HepG2 (cell line): Measurements from ENCODE around the gene NINL. TPM values are rescaled to one million over a fixed set of nuclear protein-coding genes. Genes with fewer than 3 reads are reported as not detected.
A peak's percentile ranks its signal among the peaks of the same experiment; 100 is the strongest.

Experiments used
- ARID5B ChIP-seq: IDR thresholded peaks from 2 replicates; pipeline ENCODE4 v1.4.0; 2020; ENCODE audit warnings: mild to moderate bottlenecking, missing genetic modification reagents
- IKZF5 ChIP-seq: IDR thresholded peaks from 2 replicates; pipeline ENCODE4 v1.6.1; 2018; ENCODE audit warnings: missing genetic modification reagents, mild to moderate bottlenecking, missing compliant biosample characterization
- MXD4 ChIP-seq: IDR thresholded peaks from 2 replicates; pipeline ENCODE4 v1.6.1; 2016; ENCODE audit warnings: mild to moderate bottlenecking, missing biosample characterization, missing genetic modification reagents
- NBN ChIP-seq: fragments of 450-650 bp; conservative IDR thresholded peaks from 2 replicates; pipeline ENCODE4 v1.6.1; 2017
- PHF21A ChIP-seq: sonication (generic); formaldehyde crosslinking; IDR thresholded peaks from 2 replicates; pipeline ENCODE4 v1.5.0; 2020; ENCODE audit warnings: mild to moderate bottlenecking, missing genetic modification reagents
- SMC3 ChIP-seq: IDR thresholded peaks from 2 replicates; pipeline ENCODE4 v1.6.1; 2011; ENCODE audit warnings: low read length, improper control_type of control experiment
- ZBTB37 ChIP-seq: sonication (generic); formaldehyde crosslinking; IDR thresholded peaks from 2 replicates; pipeline ENCODE4 v1.4.0; 2020; ENCODE audit warnings: mild to moderate bottlenecking, missing genetic modification reagents
- ZBTB46 ChIP-seq: sonication (generic); formaldehyde crosslinking; IDR thresholded peaks from 2 replicates; pipeline ENCODE4 v1.4.0; 2020; ENCODE audit warnings: mild to moderate bottlenecking, missing genetic modification reagents, borderline replicate concordance
- ZFP37 ChIP-seq: sonication (generic); formaldehyde crosslinking; IDR thresholded peaks from 2 replicates; pipeline ENCODE4 v1.4.0; 2020; ENCODE audit warnings: missing genetic modification reagents, borderline replicate concordance
- ZFP82 ChIP-seq: sonication (generic); formaldehyde crosslinking; IDR thresholded peaks from 2 replicates; pipeline ENCODE4 v1.5.1; 2020; ENCODE audit warnings: mild to moderate bottlenecking, missing genetic modification reagents, borderline replicate concordance
- ZNF296 ChIP-seq: sonication (generic); formaldehyde crosslinking; conservative IDR thresholded peaks from 2 replicates; pipeline ENCODE4 v1.5.0; 2020; ENCODE audit warnings: mild to moderate bottlenecking, missing genetic modification reagents
- ZNF407 ChIP-seq: sonication (generic); formaldehyde crosslinking; IDR thresholded peaks from one replicate; pipeline ENCODE4 v1.5.1; 2020; ENCODE audit warnings: mild to moderate bottlenecking, missing genetic modification reagents; ENCODE audit errors: not compliant biosample characterization
- polyA plus RNA-seq, 8 experiments: library from polyadenylated mRNA; depleted of rRNA in 3 of 8; stranded (reverse) in 7 of 8; unstranded in 1 of 8; fragments of >200 nt; fragmentation: Illumina TruSeq in 4 of 8; extraction: Trizol in 4 of 8; gene quantifications; 2 replicates each; pipeline versions ENCODE4 v1.2.1 to v1.2.3, GENCODE V29; 2011 to 2016; ENCODE audit warnings: low read depth in 4 of 8, missing spikeins in 1 of 8, mixed read lengths in 1 of 8; ENCODE audit not compliant: insufficient read depth in 1 of 8
- total RNA-seq, 5 experiments: library from RNA; depleted of rRNA; stranded (reverse); fragments of >200 nt; fragmentation: Illumina TruSeq; extraction: Trizol; gene quantifications; 2 replicates each; pipeline ENCODE4 v1.2.3, GENCODE V29; 2016; ENCODE audit warnings: low read depth in 1 of 5

The NINL gene
- total and polyA plus RNA-seq, 2 of the 13 experiments (the other 11 are each of a cell fraction or from before 2014, with no cell fraction given): 32.3 to 34.3 TPM

- TF ChIP-seq ZNF407 (no peak), ZBTB46 (CRISPR knock-in tag) (no peak; the same call in 1 of the 2 replicates), ZFP82 (CRISPR knock-in tag) (no peak), ZNF296 (CRISPR knock-in tag) (peak; percentile 70; the same call in 1 of the 2 replicates), NBN (no peak), ZBTB37 (CRISPR knock-in tag) (no peak), MXD4 (CRISPR knock-in tag) (no peak), ZFP37 (no peak; the same call in 1 of the 2 replicates), SMC3 (no peak), PHF21A (CRISPR knock-in tag) (no peak), ARID5B (CRISPR knock-in tag) (no peak; the same call in none of the 2 replicates), IKZF5 (CRISPR knock-in tag) (no peak; the same call in 1 of the 2 replicates)
These were observed 37.9 kb upstream of the NINL start (continued) for GRCh38 chr20:25623225-25623735.
